ENCODE results near the gene AUTS2.

GRCh38 chr7:70632400-70632799 is 1034.1 kb downstream of the AUTS2 start:
- TF ChIP-seq POLR2A (IDR thresholded peaks at IDR 0.05; ENCODE audit: low read depth, low read length), result no peak
- no peak for TF ChIP-seq TAF1 (IDR thresholded peaks at IDR 0.05; ENCODE audit: borderline replicate concordance, low read depth, low read length)
